Spleen (tissue), 13 donors: Measurements from ENCODE around the gene SELENOF. TPM values are rescaled to one million over a fixed set of nuclear protein-coding genes. Genes with fewer than 3 reads are reported as not detected.

Experiments
- DNase-seq: peaks from one replicate; pipeline ENCODE4 v3.0.0-alpha.2; 2020
- H3K27ac ChIP-seq, 8 donors: fragments of 200-600 bp; sonication (generic) in 7 of 8; 1 replicate in 4 of 8; 2 replicates in 4 of 8; pipeline versions ENCODE4 v1.5.0 to v1.8.0; 2016 to 2021; ENCODE audit warnings: inconsistent platforms in 4 of 8, mild to moderate bottlenecking in 4 of 8, moderate library complexity in 1 of 8
- H3K27me3 ChIP-seq, 7 donors: fragments of 200-600 bp; sonication (generic) in 6 of 7; replicated peaks in 1 of 7; 1 replicate in 4 of 7; 2 replicates in 3 of 7; pipeline versions ENCODE4 v1.5.0 to v1.8.0; 2016 to 2021; ENCODE audit warnings: inconsistent platforms in 3 of 7, mild to moderate bottlenecking in 1 of 7
- H3K36me3 ChIP-seq, 6 donors: fragments of 200-600 bp; sonication (generic) in 5 of 6; 1 replicate in 4 of 6; 2 replicates in 2 of 6; pipeline versions ENCODE4 v1.5.0 to v1.8.0; 2016 to 2021; ENCODE audit warnings: inconsistent platforms in 2 of 6
- H3K4me1 ChIP-seq, 6 donors: fragments of 200-600 bp; sonication (generic) in 5 of 6; 1 replicate in 3 of 6; 2 replicates in 3 of 6; pipeline versions ENCODE4 v1.5.0 to v1.8.0; 2016 to 2021; ENCODE audit warnings: inconsistent platforms in 3 of 6
- H3K4me3 ChIP-seq, 8 donors: fragments of 200-600 bp; sonication (generic) in 7 of 8; 1 replicate in 4 of 8; 2 replicates in 4 of 8; pipeline versions ENCODE4 v1.5.0 to v1.8.0; 2016 to 2021; ENCODE audit warnings: inconsistent platforms in 4 of 8, mild to moderate bottlenecking in 4 of 8, moderate library complexity in 2 of 8
- H3K9me3 ChIP-seq, 8 donors: fragments of 200-600 bp; sonication (generic) in 7 of 8; 1 replicate in 4 of 8; 2 replicates in 4 of 8; pipeline versions ENCODE4 v1.5.0 to v1.8.0; 2016 to 2021; ENCODE audit warnings: inconsistent platforms in 4 of 8
- CTCF ChIP-seq, 11 experiments: fragments of 200-600 bp in 7 of 11; fragments of 450-650 bp in 4 of 11; sonication (generic) in 4 of 11; IDR thresholded peaks in 8 of 11; conservative IDR thresholded peaks in 3 of 11; 1 replicate in 7 of 11; 2 replicates in 4 of 11; pipeline versions ENCODE4 v1.4.0 to v1.8.0; 2016 to 2021; ENCODE audit warnings: antibody characterized with exemption in 11 of 11, inconsistent platforms in 4 of 11, mild to moderate bottlenecking in 1 of 11
- POLR2A ChIP-seq, 3 donors: fragments of 450-650 bp; IDR thresholded peaks; one replicate each; pipeline ENCODE4 v1.5.1; 2017; ENCODE audit warnings: antibody characterized with exemption in 3 of 3, mild to moderate bottlenecking in 1 of 3
- POLR2AphosphoS5 ChIP-seq, 3 donors: sonication (generic); formaldehyde crosslinking; IDR thresholded peaks; one replicate each; pipeline ENCODE4 v1.5.1; 2017; ENCODE audit warnings: antibody characterized with exemption in 3 of 3
- WGBS, 5 donors: extraction: QIAGEN DNeasy Blood & Tissue Kit in 3 of 5; methylation state at CpG; one replicate each; pipeline versions ENCODE4 v1.1.5 to v1.1.7; 2013 to 2018; 5-methylcytosine and 5-hydroxymethylcytosine counted together
- intact Hi-C: fragments of 100-400 bp; cut with DNase I; formaldehyde crosslinking; loops from one replicate; pipeline ENCODE4 v1.15.0; 2023; ENCODE audit warnings: low total_unique reads
- long read RNA-seq, 2 donors: transcript quantifications; one replicate each; lab custom pipeline, GENCODE V29; 2026
- polyA plus RNA-seq, 3 donors: library from polyadenylated mRNA; stranded (reverse); fragments of 200-250 nt; gene quantifications; one replicate each; pipeline ENCODE4 v1.2.1, GENCODE V29; 2013
- total RNA-seq, 7 donors: library from RNA; depleted of rRNA in 3 of 7; stranded (reverse); fragments of >200 nt in 3 of 7; fragmentation: NEBNext Ultra II Directional in 4 of 7; extraction: Animal tissue kit (Norgen Biotek cat#: 25700) in 4 of 7; gene quantifications; one replicate each; pipeline versions ENCODE4 v1.1.0 to v1.2.1, GENCODE V29; 2016 to 2021
- donor health status: healthy with polysubstance abuse.
- donor health status: DM: no; HTN: no; CAD: no; lungs with moderate emphysema.
- donor health status: DM: no; HTN: no; CAD: no.
- donor health status: Bipolar disorder and iron deficiency.
- donor health status: healthy.
- donor health status: DM: no; HTN: no; CAD: no.
- donor health status: DM: yes; HTN: yes; CAD: no.

The SELENOF gene
- total RNA-seq (100 to 1,000 TPM; 157 to 197 (median 177) TPM), polyA plus RNA-seq (100 to 1,000 TPM; 106 to 170 (median 122) TPM)
- long read RNA-seq, donor 1, transcript SELENOF-202 (4 exons, 1,220 nt): minor isoform, 6 of 130 reads
- long read RNA-seq, donor 1, transcript SELENOF-201 (5 exons, 1,781 nt): major isoform, 110 of 130 reads
- long read RNA-seq, donor 1, partial matches to known transcripts: 10 of 130 reads
- long read RNA-seq, donor 1, other reads (novel, unspliced or antisense): 0 of 130 reads
- long read RNA-seq, donor 2, transcript SELENOF-201 (5 exons, 1,781 nt): major isoform, 80 of 94 reads
- long read RNA-seq, donor 2, partial matches to known transcripts: 10 of 94 reads
- long read RNA-seq, donor 2, other reads (novel, unspliced or antisense): 0 of 94 reads

GRCh38 chr1:86913896-86914600 lies at the start of gene SELENOF:
Gene SELENOF, minus strand, starts transcription at chr1:86914126. Its CDS starts 15 bp downstream, at chr1:86914111.
- WGBS, 5 donors: 0 to 1% (median 1%) methylated on average over 34 to 44 of the region's 44 CpGs

GRCh38 chr1:86960548-86960947 lies 46.6 kb upstream of the SELENOF start:
- Histone ChIP-seq H3K4me1 (peaks cover 0 to 15% (median 4%) of the 10 kb centered on the region in 6 donors), H3K27me3 (no peaks in the 10 kb centered on the region), H3K36me3 (no peaks in the 10 kb centered on the region), H3K4me3 (no peak overlapping the region), H3K9me3 (no peaks in the 10 kb centered on the region), H3K27ac (no peak overlapping the region)
- TF ChIP-seq POLR2A (IDR thresholded peaks at IDR 0.05): no peak
- no peak for DNase-seq
- intact Hi-C loops: loop anchor here (10.0 kb wide), 1 partner anchor 126 kb away; no protein-coding TSS in a partner anchor

More at GRCh38 chr1:86913896-86914600, at the start of gene SELENOF:
- no peaks in the 10 kb centered on the region for H3K27me3 ChIP-seq
- H3K27ac ChIP-seq: peak within 1 kb of the TSS; percentile 88 to 95 (median 94)
- intact Hi-C loops: no loop called here
- no peaks in the 10 kb centered on the region for H3K9me3 ChIP-seq
- TF ChIP-seq CTCF (IDR thresholded peaks at IDR 0.05 in 8 of 11, conservative IDR thresholded peaks at IDR 0.05 in 3 of 11) (peak in 2 of 11 experiments; percentile 5 to 14), POLR2A (IDR thresholded peaks at IDR 0.05) (no peak), POLR2AphosphoS5 (IDR thresholded peaks at IDR 0.05) (peak; percentile 57 to 71 (median 70))
- peak within 1 kb of the TSS; percentile 85 to 94 (median 92) for H3K4me3 ChIP-seq
- DNase-seq: peak; percentile 94
- peaks cover 22 to 74% (median 60%) of the 10 kb centered on the region in 6 donors for H3K4me1 ChIP-seq
- peaks cover 0 to 24% (median 3%) of the 10 kb centered on the region in 6 donors for H3K36me3 ChIP-seq

GRCh38 chr1:86957221-86957620 lies 43.3 kb upstream of the SELENOF start:
- Histone ChIP-seq H3K27me3 (no peaks in the 10 kb centered on the region), H3K4me1 (peaks cover 0 to 23% (median 5%) of the 10 kb centered on the region in 6 donors), H3K27ac (no peak overlapping the region), H3K36me3 (no peaks in the 10 kb centered on the region), H3K9me3 (no peaks in the 10 kb centered on the region), H3K4me3 (no peak overlapping the region)
- intact Hi-C loops: no loop called here
- no peak for DNase-seq
- no peak for TF ChIP-seq POLR2A (IDR thresholded peaks at IDR 0.05)
- no peak for TF ChIP-seq CTCF (IDR thresholded peaks at IDR 0.05 in 8 of 11, conservative IDR thresholded peaks at IDR 0.05 in 3 of 11)
- no peak for TF ChIP-seq POLR2AphosphoS5 (IDR thresholded peaks at IDR 0.05)

- intact Hi-C loops: no loop called here
- H3K4me3 ChIP-seq: no peak overlapping the region
- H3K27ac ChIP-seq: no peak overlapping the region
- no peaks in the 10 kb centered on the region for H3K9me3 ChIP-seq
- no peaks in the 10 kb centered on the region for H3K27me3 ChIP-seq
- DNase-seq: no peak
- H3K4me1 ChIP-seq: peaks cover 0 to 32% (median 8%) of the 10 kb centered on the region in 6 donors
- TF ChIP-seq POLR2AphosphoS5 (IDR thresholded peaks at IDR 0.05) (no peak), POLR2A (IDR thresholded peaks at IDR 0.05) (no peak), CTCF (IDR thresholded peaks at IDR 0.05 in 8 of 11, conservative IDR thresholded peaks at IDR 0.05 in 3 of 11) (no peak)
- no peaks in the 10 kb centered on the region for H3K36me3 ChIP-seq
These were observed 42.3 kb upstream of the SELENOF start for GRCh38 chr1:86956221-86956620.
